Karpas-422 (cell line): ENCODE measurements around the gene SEMA3C. TPM values are rescaled to one million over a fixed set of nuclear protein-coding genes. Genes with fewer than 3 reads are reported as not detected.

Experiments used
- DNase-seq: peaks from one replicate; pipeline ENCODE4 v3.0.0-alpha.2; 2015
- H2AFZ ChIP-seq: fragments of 200-600 bp; sonication (generic); 2 replicates; pipeline ENCODE4 v1.6.1; 2014; ENCODE audit warnings: antibody characterized with exemption, low read length, mixed read lengths
- H3K27ac ChIP-seq: fragments of 200-600 bp; sonication (generic); 2 replicates; pipeline ENCODE4 v1.5.1; 2014; ENCODE audit warnings: mild to moderate bottlenecking, low read length, moderate library complexity
- H3K27me3 ChIP-seq: fragments of 200-600 bp; sonication (generic); 2 replicates; pipeline ENCODE4 v1.6.1; 2014; ENCODE audit warnings: low read length, mixed read lengths
- H3K36me3 ChIP-seq: fragments of 200-600 bp; sonication (generic); 2 replicates; pipeline ENCODE4 v1.6.1; 2014; ENCODE audit warnings: low read length, mixed read lengths; ENCODE audit not compliant: insufficient read depth
- H3K4me1 ChIP-seq: fragments of 200-600 bp; sonication (generic); 2 replicates; pipeline ENCODE4 v1.6.1; 2014; ENCODE audit warnings: mild to moderate bottlenecking, low read length, mixed read lengths
- H3K4me2 ChIP-seq: fragments of 200-600 bp; sonication (generic); 2 replicates; pipeline ENCODE4 v1.6.1; 2014; ENCODE audit warnings: low read length, low read depth, mild to moderate bottlenecking; ENCODE audit not compliant: poor library complexity, severe bottlenecking
- H3K4me3 ChIP-seq: fragments of 200-600 bp; sonication (generic); 2 replicates; pipeline ENCODE4 v1.5.1; 2014; ENCODE audit warnings: mild to moderate bottlenecking, antibody characterized with exemption, low read length, mixed read lengths
- H3K79me2 ChIP-seq: fragments of 200-600 bp; sonication (generic); 2 replicates; pipeline ENCODE4 v1.6.1; 2014; ENCODE audit warnings: mild to moderate bottlenecking, low read length, mixed read lengths
- H3K9ac ChIP-seq: fragments of 200-600 bp; sonication (generic); 2 replicates; pipeline ENCODE4 v1.6.0; 2014; ENCODE audit warnings: low read length
- H3K9me2 ChIP-seq: fragments of 200-600 bp; sonication (generic), shearing (Covaris generic); replicated peaks from 2 replicates; pipeline ENCODE4 v1.6.0; 2014; ENCODE audit warnings: mild to moderate bottlenecking, low read length, moderate library complexity; ENCODE audit not compliant: insufficient read depth
- H3K9me3 ChIP-seq: fragments of 300-700, 200-600 bp; sonication (generic); 2 replicates; pipeline ENCODE4 v1.6.1; 2014; ENCODE audit warnings: low read length, mixed read lengths
- H4K20me1 ChIP-seq: fragments of 200-600 bp; sonication (generic); 2 replicates; pipeline ENCODE4 v1.6.1; 2014; ENCODE audit warnings: mild to moderate bottlenecking, antibody characterized with exemption, low read length, low read depth; ENCODE audit not compliant: insufficient read depth
- total RNA-seq: library from RNA; depleted of rRNA; stranded (reverse); fragments of >200 nt; shearing (Covaris generic); gene quantifications from 2 replicates; pipeline ENCODE4 v1.2.3, GENCODE V29; 2014; ENCODE audit warnings: low replicate concordance

SEMA3C gene
- total RNA-seq, 1 experiment from 2014 or later = not detected

GRCh38 chr7:80748363-80749042 lies 170.3 kb downstream of the SEMA3C start:
- Histone ChIP-seq H3K9me3 (peaks cover 23% of the 10 kb centered on the region), H3K79me2 (no peaks in the 10 kb centered on the region), H3K9me2 (no peaks in the 10 kb centered on the region), H3K9ac (no peak overlapping the region), H3K4me2 (no peak overlapping the region), H3K4me1 (no peaks in the 10 kb centered on the region), H3K36me3 (no peaks in the 10 kb centered on the region), H2AFZ (no peak overlapping the region), H3K27me3 (no peaks in the 10 kb centered on the region), H3K4me3 (no peak overlapping the region), H3K27ac (no peak overlapping the region), H4K20me1 (no peaks in the 10 kb centered on the region)
- no peak for DNase-seq

GRCh38 chr7:80740778-80741545 lies 177.9 kb downstream of the SEMA3C start:
- Histone ChIP-seq H3K79me2 (no peaks in the 10 kb centered on the region), H3K9me2 (no peaks in the 10 kb centered on the region), H3K4me3 (no peak overlapping the region), H3K9me3 (peaks cover 19% of the 10 kb centered on the region; the same call in 1 of the 2 replicates), H3K9ac (no peak overlapping the region), H4K20me1 (no peaks in the 10 kb centered on the region), H2AFZ (no peak overlapping the region), H3K27me3 (no peaks in the 10 kb centered on the region), H3K27ac (no peak overlapping the region), H3K4me1 (no peaks in the 10 kb centered on the region), H3K36me3 (no peaks in the 10 kb centered on the region), H3K4me2 (no peak overlapping the region)
- DNase-seq = no peak

- DNase-seq = no peak
- H3K9me3 ChIP-seq = peaks cover 20% of the 10 kb centered on the region; the same call in 1 of the 2 replicates
- H3K27ac ChIP-seq = no peak overlapping the region
- H3K9ac ChIP-seq = no peak overlapping the region
- no peaks in the 10 kb centered on the region for H3K27me3 ChIP-seq
- H3K79me2 ChIP-seq = no peaks in the 10 kb centered on the region
- H3K36me3 ChIP-seq = no peaks in the 10 kb centered on the region
- H3K4me3 ChIP-seq = no peak overlapping the region
- no peaks in the 10 kb centered on the region for H3K9me2 ChIP-seq
- no peaks in the 10 kb centered on the region for H4K20me1 ChIP-seq
- H3K4me2 ChIP-seq = no peak overlapping the region
- no peaks in the 10 kb centered on the region for H3K4me1 ChIP-seq
- no peak overlapping the region for H2AFZ ChIP-seq
Measured at GRCh38 chr7:80736371-80737125, 182.3 kb downstream of the SEMA3C start.

- Histone ChIP-seq H3K4me3 (no peak overlapping the region), H3K9ac (no peak overlapping the region), H3K27ac (no peak overlapping the region), H3K4me1 (no peaks in the 10 kb centered on the region), H4K20me1 (no peaks in the 10 kb centered on the region), H3K79me2 (no peaks in the 10 kb centered on the region), H3K9me2 (no peaks in the 10 kb centered on the region), H2AFZ (no peak overlapping the region), H3K27me3 (no peaks in the 10 kb centered on the region), H3K36me3 (no peaks in the 10 kb centered on the region), H3K4me2 (no peak overlapping the region), H3K9me3 (peaks cover 15% of the 10 kb centered on the region; the same call in 1 of the 2 replicates)
- no peak for DNase-seq
Measured at GRCh38 chr7:80735330-80735729, 183.5 kb downstream of the SEMA3C start.

- H3K27me3 ChIP-seq = no peaks in the 10 kb centered on the region
- H3K79me2 ChIP-seq = no peaks in the 10 kb centered on the region
- H3K4me2 ChIP-seq = no peak overlapping the region
- no peak overlapping the region for H3K4me3 ChIP-seq
- H3K27ac ChIP-seq = no peak overlapping the region
- H3K36me3 ChIP-seq = no peaks in the 10 kb centered on the region
- no peaks in the 10 kb centered on the region for H3K9me2 ChIP-seq
- H3K4me1 ChIP-seq = no peaks in the 10 kb centered on the region
- H4K20me1 ChIP-seq = no peaks in the 10 kb centered on the region
- DNase-seq = no peak
- H3K9me3 ChIP-seq = peaks cover 15% of the 10 kb centered on the region; the same call in 1 of the 2 replicates
- no peak overlapping the region for H2AFZ ChIP-seq
- no peak overlapping the region for H3K9ac ChIP-seq
Measured at GRCh38 chr7:80734011-80734410, 184.8 kb downstream of the SEMA3C start.

GRCh38 chr7:80733333-80733915 lies 185.4 kb downstream of the SEMA3C start:
- Histone ChIP-seq H3K27me3 (no peaks in the 10 kb centered on the region), H3K79me2 (no peaks in the 10 kb centered on the region), H3K27ac (no peak overlapping the region), H3K4me2 (no peak overlapping the region), H3K36me3 (no peaks in the 10 kb centered on the region), H3K4me3 (no peak overlapping the region), H3K4me1 (no peaks in the 10 kb centered on the region), H3K9me3 (peaks cover 15% of the 10 kb centered on the region; the same call in 1 of the 2 replicates), H3K9ac (no peak overlapping the region), H2AFZ (no peak overlapping the region), H4K20me1 (no peaks in the 10 kb centered on the region), H3K9me2 (no peaks in the 10 kb centered on the region)
- DNase-seq = no peak

- Histone ChIP-seq H3K36me3 (no peaks in the 10 kb centered on the region), H4K20me1 (no peaks in the 10 kb centered on the region), H3K27me3 (no peaks in the 10 kb centered on the region), H3K4me1 (no peaks in the 10 kb centered on the region), H3K9me2 (no peaks in the 10 kb centered on the region), H3K27ac (no peak overlapping the region), H2AFZ (no peak overlapping the region), H3K4me2 (no peak overlapping the region), H3K9me3 (peaks cover 11% of the 10 kb centered on the region; the same call in 1 of the 2 replicates), H3K9ac (no peak overlapping the region), H3K4me3 (no peak overlapping the region), H3K79me2 (no peaks in the 10 kb centered on the region)
- peak; percentile 43 for DNase-seq
Measured at GRCh38 chr7:80732630-80733029, 186.2 kb downstream of the SEMA3C start.

GRCh38 chr7:80731281-80731680 lies 187.6 kb downstream of the SEMA3C start:
- H3K27ac ChIP-seq = no peak overlapping the region
- DNase-seq = no peak
- H3K4me2 ChIP-seq = no peak overlapping the region

More at GRCh38 chr7:80731281-80731680, 187.6 kb downstream of the SEMA3C start:
- Histone ChIP-seq H4K20me1 (no peaks in the 10 kb centered on the region), H3K79me2 (no peaks in the 10 kb centered on the region), H3K27me3 (no peaks in the 10 kb centered on the region), H3K9me2 (no peaks in the 10 kb centered on the region), H3K4me3 (no peak overlapping the region), H3K9me3 (peaks cover 11% of the 10 kb centered on the region; the same call in 1 of the 2 replicates), H3K9ac (no peak overlapping the region), H2AFZ (no peak overlapping the region), H3K4me1 (no peaks in the 10 kb centered on the region), H3K36me3 (no peaks in the 10 kb centered on the region)
